ENCODE results near the gene MYBPHL.

MYBPHL gene

DNA sequence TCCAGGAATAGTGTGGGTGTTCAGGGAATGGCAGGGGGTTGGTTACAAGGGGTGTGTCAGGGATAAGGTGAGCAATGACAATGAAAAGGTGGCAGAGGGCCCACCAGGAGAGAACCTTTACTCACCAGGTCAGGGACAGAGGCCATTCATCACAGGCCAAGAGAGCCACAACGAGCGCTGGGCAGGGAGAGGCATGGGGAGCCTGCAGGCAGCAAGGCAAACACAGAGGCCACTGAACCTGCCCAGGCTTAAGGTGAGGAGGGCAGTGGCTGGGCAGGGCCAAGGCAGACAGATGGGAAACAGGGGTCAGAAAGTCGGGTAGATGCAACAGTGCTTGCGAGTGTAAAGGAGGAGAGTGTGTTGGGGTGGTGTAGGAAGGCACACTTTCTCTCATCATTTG, 28.3 kb upstream of the MYBPHL start:
- H3K27ac ChIP-seq (ENCODE audit: low read depth, low read length) = no peak overlapping the region
- peaks cover 13 to 54% of the 10 kb centered on the region in 2 donors for H3K36me3 ChIP-seq (ENCODE audit: control insufficient read depth in 1 of 2, insufficient read depth in 2 of 2, low read length in 2 of 2)
- H3K9me3 ChIP-seq (ENCODE audit: control insufficient read depth in 1 of 2, low read length in 2 of 2) = peaks cover 10 to 13% of the 10 kb centered on the region in 2 donors
- no peaks in the 10 kb centered on the region for H3K27me3 ChIP-seq (ENCODE audit: control insufficient read depth in 1 of 2, insufficient read depth in 2 of 2, low read length in 2 of 2)
- H3K4me1 ChIP-seq (ENCODE audit: control insufficient read depth in 1 of 2, insufficient read depth in 2 of 2, low read length in 2 of 2) = no peaks in the 10 kb centered on the region
- no peak overlapping the region for H3K4me3 ChIP-seq (ENCODE audit: low read depth in 1 of 2, low read length in 2 of 2)
- no peak overlapping the region for H3K9ac ChIP-seq (ENCODE audit: low read depth in 1 of 2, low read length in 2 of 2)

DNA sequence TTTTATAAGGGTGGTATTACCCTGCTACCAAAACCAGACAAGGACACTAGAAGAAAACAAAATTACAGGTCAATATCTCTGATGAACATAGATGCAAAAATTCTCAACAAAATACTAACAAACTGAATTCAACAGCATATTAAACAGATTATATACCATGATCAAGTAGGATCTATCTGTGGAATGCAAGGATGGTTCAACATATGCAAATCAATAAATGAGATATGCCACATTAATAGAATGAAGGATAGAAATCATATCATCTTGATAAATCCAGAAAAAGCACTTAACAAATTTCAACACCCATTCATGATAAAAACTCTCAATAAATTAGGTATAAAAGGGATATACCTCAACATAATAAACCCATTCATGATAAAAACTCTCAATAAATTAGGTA, 24.3 kb upstream of the MYBPHL start:
- Histone ChIP-seq H3K27me3 (ENCODE audit: control insufficient read depth in 1 of 2, insufficient read depth in 2 of 2, low read length in 2 of 2) (no peaks in the 10 kb centered on the region), H3K9ac (ENCODE audit: low read depth in 1 of 2, low read length in 2 of 2) (no peak overlapping the region), H3K4me3 (ENCODE audit: low read depth in 1 of 2, low read length in 2 of 2) (no peak overlapping the region), H3K4me1 (ENCODE audit: control insufficient read depth in 1 of 2, insufficient read depth in 2 of 2, low read length in 2 of 2) (no peaks in the 10 kb centered on the region), H3K36me3 (ENCODE audit: control insufficient read depth in 1 of 2, insufficient read depth in 2 of 2, low read length in 2 of 2) (peaks cover 12 to 45% of the 10 kb centered on the region in 2 donors), H3K27ac (ENCODE audit: low read depth, low read length) (no peak overlapping the region), H3K9me3 (ENCODE audit: control insufficient read depth in 1 of 2, low read length in 2 of 2) (peaks cover 10 to 13% of the 10 kb centered on the region in 2 donors)

DNA sequence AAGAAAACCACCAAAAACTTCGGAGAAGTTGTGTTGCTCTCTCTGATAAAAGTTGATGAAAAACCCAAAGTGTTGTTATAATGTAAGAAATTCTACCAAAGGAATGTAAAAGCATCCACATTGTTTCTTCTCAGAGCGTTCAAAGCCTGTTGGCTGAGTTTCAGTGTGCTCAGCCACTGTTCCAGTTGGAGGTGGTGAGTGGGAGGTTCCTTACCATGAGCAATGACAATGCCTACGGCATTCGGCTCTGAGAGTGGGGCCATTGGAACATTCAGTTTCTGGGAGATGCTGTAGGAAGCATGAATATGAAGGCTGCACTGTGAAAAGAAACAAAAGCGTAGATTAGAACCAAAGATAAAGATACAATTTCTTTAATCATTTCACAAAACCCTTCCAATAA, 20.5 kb upstream of the MYBPHL start:
- no peaks in the 10 kb centered on the region for H3K4me1 ChIP-seq (ENCODE audit: control insufficient read depth in 1 of 2, insufficient read depth in 2 of 2, low read length in 2 of 2)
- no peak overlapping the region for H3K27ac ChIP-seq (ENCODE audit: low read depth, low read length)
- H3K9me3 ChIP-seq (ENCODE audit: control insufficient read depth in 1 of 2, low read length in 2 of 2) = peaks cover 6 to 12% of the 10 kb centered on the region in 2 donors
- peaks cover 19 to 33% of the 10 kb centered on the region in 2 donors for H3K36me3 ChIP-seq (ENCODE audit: control insufficient read depth in 1 of 2, insufficient read depth in 2 of 2, low read length in 2 of 2)
- no peak overlapping the region for H3K9ac ChIP-seq (ENCODE audit: low read depth in 1 of 2, low read length in 2 of 2)
- no peak overlapping the region for H3K4me3 ChIP-seq (ENCODE audit: low read depth in 1 of 2, low read length in 2 of 2)
- H3K27me3 ChIP-seq (ENCODE audit: control insufficient read depth in 1 of 2, insufficient read depth in 2 of 2, low read length in 2 of 2) = no peaks in the 10 kb centered on the region

DNA sequence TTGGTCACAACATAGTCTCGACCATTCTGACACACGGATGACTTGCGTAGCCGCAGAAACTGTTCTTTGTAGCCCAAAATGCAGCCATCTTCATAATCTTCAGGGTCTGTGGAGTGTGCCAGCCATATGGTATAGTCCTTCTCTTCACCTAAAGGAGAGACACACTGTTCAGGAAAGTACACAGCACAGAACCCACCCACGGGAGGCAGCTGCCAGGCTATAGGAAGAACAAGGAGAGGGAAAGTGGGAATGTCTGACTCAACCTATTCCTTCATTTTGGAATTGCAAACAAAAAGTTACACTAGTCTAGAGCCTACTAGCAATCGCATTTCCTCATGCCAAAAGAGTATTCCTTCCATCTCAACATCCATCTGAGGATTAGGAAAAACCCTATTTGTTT, 16.2 kb upstream of the MYBPHL start:
- H3K9me3 ChIP-seq (ENCODE audit: control insufficient read depth in 1 of 2, low read length in 2 of 2) = no peaks in the 10 kb centered on the region
- H3K27me3 ChIP-seq (ENCODE audit: control insufficient read depth in 1 of 2, insufficient read depth in 2 of 2, low read length in 2 of 2) = no peaks in the 10 kb centered on the region
- no peak overlapping the region for H3K4me3 ChIP-seq (ENCODE audit: low read depth in 1 of 2, low read length in 2 of 2)
- H3K4me1 ChIP-seq (ENCODE audit: control insufficient read depth in 1 of 2, insufficient read depth in 2 of 2, low read length in 2 of 2) = no peaks in the 10 kb centered on the region
- peaks cover 29 to 51% of the 10 kb centered on the region in 2 donors for H3K36me3 ChIP-seq (ENCODE audit: control insufficient read depth in 1 of 2, insufficient read depth in 2 of 2, low read length in 2 of 2)
- H3K27ac ChIP-seq (ENCODE audit: low read depth, low read length) = no peak overlapping the region
- no peak overlapping the region for H3K9ac ChIP-seq (ENCODE audit: low read depth in 1 of 2, low read length in 2 of 2)

DNA sequence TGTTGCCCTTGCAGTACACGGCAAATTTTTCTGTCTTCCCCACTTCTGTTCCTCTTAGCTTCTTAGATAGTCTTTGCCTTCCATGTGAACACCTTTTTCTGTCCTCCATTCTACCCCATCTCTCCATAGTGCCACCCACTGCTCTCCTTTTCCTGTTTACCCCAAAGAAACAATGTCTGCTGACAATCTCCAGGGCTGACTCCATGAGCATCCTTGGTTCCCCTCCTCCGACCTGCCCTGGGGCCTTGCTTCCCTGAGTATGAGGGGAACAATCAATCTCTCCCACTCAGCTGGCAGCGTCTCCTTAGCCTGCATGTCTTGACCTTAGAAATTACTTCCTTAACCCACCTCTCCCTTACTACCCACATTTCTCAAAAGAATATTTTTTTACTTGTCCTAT, 12.3 kb upstream of the MYBPHL start:
- Histone ChIP-seq H3K4me1 (ENCODE audit: control insufficient read depth in 1 of 2, insufficient read depth in 2 of 2, low read length in 2 of 2) (no peaks in the 10 kb centered on the region), H3K9me3 (ENCODE audit: control insufficient read depth in 1 of 2, low read length in 2 of 2) (no peaks in the 10 kb centered on the region), H3K27me3 (ENCODE audit: control insufficient read depth in 1 of 2, insufficient read depth in 2 of 2, low read length in 2 of 2) (no peaks in the 10 kb centered on the region), H3K36me3 (ENCODE audit: control insufficient read depth in 1 of 2, insufficient read depth in 2 of 2, low read length in 2 of 2) (peaks cover 37 to 66% of the 10 kb centered on the region in 2 donors), H3K27ac (ENCODE audit: low read depth, low read length) (no peak overlapping the region), H3K9ac (ENCODE audit: low read depth in 1 of 2, low read length in 2 of 2) (no peak overlapping the region), H3K4me3 (ENCODE audit: low read depth in 1 of 2, low read length in 2 of 2) (no peak overlapping the region)

DNA sequence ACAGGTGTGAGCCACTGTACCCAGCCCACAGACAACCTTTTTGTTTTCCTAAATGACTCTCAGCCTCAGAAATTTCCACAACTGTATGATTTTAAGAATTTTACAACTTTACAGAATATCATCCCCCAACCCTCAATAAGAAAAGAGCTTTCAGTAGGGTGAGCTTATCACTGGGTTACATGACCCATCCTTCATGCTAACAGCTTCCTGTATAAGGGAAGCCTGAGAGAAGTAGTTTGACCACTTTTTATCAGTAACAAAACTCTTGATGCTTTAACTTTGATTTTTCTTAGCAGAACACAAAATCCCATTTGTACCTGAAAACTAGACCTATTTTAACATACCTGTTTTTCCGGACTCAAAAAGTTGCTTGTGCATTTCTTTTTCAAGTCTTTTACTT, 9.7 kb upstream of the MYBPHL start:
- Histone ChIP-seq H3K36me3 (ENCODE audit: control insufficient read depth in 1 of 2, insufficient read depth in 2 of 2, low read length in 2 of 2) (peaks cover 26 to 55% of the 10 kb centered on the region in 2 donors), H3K4me1 (ENCODE audit: control insufficient read depth in 1 of 2, insufficient read depth in 2 of 2, low read length in 2 of 2) (peaks cover 0 to 6% of the 10 kb centered on the region in 2 donors), H3K4me3 (ENCODE audit: low read depth in 1 of 2, low read length in 2 of 2) (no peak overlapping the region), H3K27me3 (ENCODE audit: control insufficient read depth in 1 of 2, insufficient read depth in 2 of 2, low read length in 2 of 2) (no peaks in the 10 kb centered on the region), H3K9ac (ENCODE audit: low read depth in 1 of 2, low read length in 2 of 2) (no peak overlapping the region), H3K27ac (ENCODE audit: low read depth, low read length) (no peak overlapping the region), H3K9me3 (ENCODE audit: control insufficient read depth in 1 of 2, low read length in 2 of 2) (no peaks in the 10 kb centered on the region)

DNA sequence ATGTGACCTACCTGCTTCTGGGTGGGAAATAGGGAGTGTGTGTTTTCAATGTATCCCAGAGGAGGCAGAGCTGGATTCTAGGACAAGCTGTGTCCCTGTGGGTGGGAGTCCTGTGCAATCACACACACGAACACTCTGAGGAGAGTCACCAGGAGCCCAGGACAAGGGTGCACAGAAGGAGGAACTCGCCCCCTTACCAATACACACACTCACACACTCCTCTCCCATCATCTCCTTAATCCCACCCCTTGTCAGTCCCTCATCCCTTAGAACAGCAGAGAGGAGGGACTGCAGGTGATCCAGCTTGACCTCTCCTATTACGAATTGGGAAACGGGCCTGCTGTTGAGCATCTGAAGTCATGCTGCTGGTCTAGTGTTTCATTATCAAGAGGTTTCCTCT, 8.5 kb upstream of the MYBPHL start:
- no peak overlapping the region for H3K27ac ChIP-seq (ENCODE audit: low read depth, low read length)
- no peak overlapping the region for H3K9ac ChIP-seq (ENCODE audit: low read depth in 1 of 2, low read length in 2 of 2)
- H3K36me3 ChIP-seq (ENCODE audit: control insufficient read depth in 1 of 2, insufficient read depth in 2 of 2, low read length in 2 of 2) = peaks cover 21 to 47% of the 10 kb centered on the region in 2 donors
- H3K9me3 ChIP-seq (ENCODE audit: control insufficient read depth in 1 of 2, low read length in 2 of 2) = no peaks in the 10 kb centered on the region
- peaks cover 0 to 6% of the 10 kb centered on the region in 2 donors for H3K4me1 ChIP-seq (ENCODE audit: control insufficient read depth in 1 of 2, insufficient read depth in 2 of 2, low read length in 2 of 2)
- H3K4me3 ChIP-seq (ENCODE audit: low read depth in 1 of 2, low read length in 2 of 2) = no peak overlapping the region
- H3K27me3 ChIP-seq (ENCODE audit: control insufficient read depth in 1 of 2, insufficient read depth in 2 of 2, low read length in 2 of 2) = no peaks in the 10 kb centered on the region

DNA sequence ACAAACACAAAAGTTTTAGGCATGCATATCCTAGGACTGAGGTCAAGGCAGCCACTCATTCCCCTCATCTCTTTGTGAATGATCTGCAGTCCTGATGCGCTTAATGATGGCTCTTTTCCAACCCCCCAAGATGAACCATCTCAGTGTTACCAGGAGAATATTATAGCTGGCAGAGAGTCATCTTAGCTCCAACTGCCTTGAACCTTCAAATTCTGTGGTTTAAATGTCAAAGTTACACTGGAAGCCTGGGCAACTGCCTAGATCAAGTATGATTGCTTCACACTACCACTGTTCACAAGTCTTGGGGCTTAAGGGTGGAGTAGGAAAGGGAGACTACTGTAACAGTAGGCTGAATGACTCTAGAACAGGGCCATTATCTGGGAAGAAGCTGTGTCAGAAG, 8.0 kb upstream of the MYBPHL start:
- H3K9ac ChIP-seq (ENCODE audit: low read depth in 1 of 2, low read length in 2 of 2) = no peak overlapping the region
- no peaks in the 10 kb centered on the region for H3K27me3 ChIP-seq (ENCODE audit: control insufficient read depth in 1 of 2, insufficient read depth in 2 of 2, low read length in 2 of 2)
- H3K27ac ChIP-seq (ENCODE audit: low read depth, low read length) = no peak overlapping the region
- no peaks in the 10 kb centered on the region for H3K9me3 ChIP-seq (ENCODE audit: control insufficient read depth in 1 of 2, low read length in 2 of 2)
- peaks cover 1 to 6% of the 10 kb centered on the region in 2 donors for H3K4me1 ChIP-seq (ENCODE audit: control insufficient read depth in 1 of 2, insufficient read depth in 2 of 2, low read length in 2 of 2)
- H3K36me3 ChIP-seq (ENCODE audit: control insufficient read depth in 1 of 2, insufficient read depth in 2 of 2, low read length in 2 of 2) = peaks cover 16 to 45% of the 10 kb centered on the region in 2 donors
- H3K4me3 ChIP-seq (ENCODE audit: low read depth in 1 of 2, low read length in 2 of 2) = no peak overlapping the region

DNA sequence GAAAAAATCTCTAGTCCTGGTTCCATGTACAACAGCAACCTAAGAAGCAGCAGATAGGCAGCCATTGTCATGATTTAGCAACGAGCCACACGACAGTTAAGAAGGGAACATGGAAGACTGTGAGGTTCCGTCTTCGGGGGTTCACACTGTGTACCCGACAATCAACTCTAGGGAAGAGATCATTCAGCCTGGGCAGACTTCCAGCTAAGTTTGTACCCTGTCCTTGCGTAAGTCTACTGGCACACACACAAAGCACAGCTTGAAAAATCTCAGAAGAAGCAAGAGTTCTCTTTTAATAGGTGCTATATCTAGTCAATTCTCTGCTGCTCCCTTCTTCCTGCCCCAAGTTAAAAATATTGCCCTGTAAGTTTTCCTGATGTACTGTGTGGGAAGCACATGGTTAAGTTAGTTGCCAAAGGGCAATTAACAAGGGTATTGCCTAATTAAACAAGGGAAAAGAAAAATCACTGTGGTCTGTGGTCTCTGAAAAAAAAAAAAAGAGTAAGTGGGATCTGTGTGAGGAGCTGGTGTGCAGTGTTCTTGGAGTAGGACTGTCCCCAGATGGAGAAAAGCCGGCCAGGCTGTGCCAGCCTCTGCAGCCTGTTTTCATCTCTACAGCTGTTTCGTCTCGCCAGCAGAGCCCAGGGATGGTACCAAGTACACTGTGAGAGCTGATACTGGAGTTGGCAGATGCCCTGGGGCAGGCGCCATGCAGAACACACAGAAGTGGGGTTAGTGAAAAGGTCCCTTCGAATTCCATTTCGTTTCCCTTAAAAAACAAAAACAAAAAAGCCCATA, 6.4 kb upstream of the MYBPHL start:
- no peak overlapping the region for H3K27ac ChIP-seq (ENCODE audit: low read depth, low read length)

DNA sequence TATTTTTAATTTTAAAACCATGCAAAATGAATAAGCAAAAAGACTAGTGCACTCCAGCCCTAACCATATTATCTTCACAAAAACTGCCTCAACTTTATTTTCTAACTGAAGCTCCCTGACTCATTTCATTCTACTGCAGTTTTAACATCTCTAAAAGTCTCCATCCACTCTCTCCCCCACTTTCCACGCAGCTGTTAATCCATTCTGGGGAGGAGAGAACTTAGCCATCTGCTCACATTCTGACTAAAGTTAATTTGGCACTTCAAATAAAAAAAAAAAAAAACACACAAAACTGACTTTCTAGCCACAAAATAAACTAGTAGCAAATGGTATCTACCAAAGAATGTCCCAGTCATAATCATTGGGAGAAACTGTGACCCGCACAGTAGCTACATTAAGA, 5.4 kb upstream of the MYBPHL start:
- peaks cover 16 to 31% of the 10 kb centered on the region in 2 donors for H3K36me3 ChIP-seq (ENCODE audit: control insufficient read depth in 1 of 2, insufficient read depth in 2 of 2, low read length in 2 of 2)
- H3K4me3 ChIP-seq (ENCODE audit: low read depth in 1 of 2, low read length in 2 of 2) = no peak overlapping the region
- peaks cover 10 to 14% of the 10 kb centered on the region in 2 donors for H3K4me1 ChIP-seq (ENCODE audit: control insufficient read depth in 1 of 2, insufficient read depth in 2 of 2, low read length in 2 of 2)

More for the DNA sequence above, 6.4 kb upstream of the MYBPHL start:
- no peak overlapping the region for H3K4me3 ChIP-seq (ENCODE audit: low read depth in 1 of 2, low read length in 2 of 2)
- no peaks in the 10 kb centered on the region for H3K27me3 ChIP-seq (ENCODE audit: control insufficient read depth in 1 of 2, insufficient read depth in 2 of 2, low read length in 2 of 2)
- H3K36me3 ChIP-seq (ENCODE audit: control insufficient read depth in 1 of 2, insufficient read depth in 2 of 2, low read length in 2 of 2) = peaks cover 16 to 38% of the 10 kb centered on the region in 2 donors
- H3K9me3 ChIP-seq (ENCODE audit: control insufficient read depth in 1 of 2, low read length in 2 of 2) = no peaks in the 10 kb centered on the region
- H3K4me1 ChIP-seq (ENCODE audit: control insufficient read depth in 1 of 2, insufficient read depth in 2 of 2, low read length in 2 of 2) = peaks cover 3 to 6% of the 10 kb centered on the region in 2 donors
- H3K9ac ChIP-seq (ENCODE audit: low read depth in 1 of 2, low read length in 2 of 2) = no peak overlapping the region

More for the DNA sequence above, 5.4 kb upstream of the MYBPHL start:
- Histone ChIP-seq H3K27me3 (ENCODE audit: control insufficient read depth in 1 of 2, insufficient read depth in 2 of 2, low read length in 2 of 2) (no peaks in the 10 kb centered on the region), H3K27ac (ENCODE audit: low read depth, low read length) (no peak overlapping the region), H3K9ac (ENCODE audit: low read depth in 1 of 2, low read length in 2 of 2) (no peak overlapping the region), H3K9me3 (ENCODE audit: control insufficient read depth in 1 of 2, low read length in 2 of 2) (no peaks in the 10 kb centered on the region)

Data from duodenal mucosa (tissue), 2 donors.